Measurements from ENCODE around the gene ARHGAP42. TPM values are rescaled to one million over a fixed set of nuclear protein-coding genes. Genes with fewer than 3 reads are reported as not detected.
A peak's percentile ranks its signal among the peaks of the same experiment; 100 is the strongest.

The ARHGAP42 gene
- total and polyA plus RNA-seq, 2 of the 4 experiments (the other 2 are of a cell fraction), result 2.9 to 7.3 TPM

GRCh38 chr11:100686476-100687053 lies 523 bp upstream of the ARHGAP42 start (continued):
- TF ChIP-seq NFE2L2 (IDR thresholded peaks at IDR 0.05; ENCODE audit: low read depth, low read length), result no peak

GRCh38 chr11:100687630-100688395 lies 725 bp downstream of the ARHGAP42 start:
- in situ Hi-C loops (cut with MboI; ENCODE audit: low sequenced_read_pairs), result loop anchor here (5.0 kb wide), 1 partner anchor 164 kb away; no protein-coding TSS in a partner anchor
- Histone ChIP-seq H2AK9ac (replicated peaks; ENCODE audit: low read depth, low read length, poor library complexity) (peak overlapping the region; percentile 85), H3K23ac (ENCODE audit: low read depth, low read length) (peak overlapping the region; percentile 98), H3K9ac (ENCODE audit: low read depth, low read length) (peak overlapping the region; percentile 89), H3K27ac (ENCODE audit: insufficient read depth, low read length) (peak overlapping the region; percentile 83), H3K4me3 (ENCODE audit: insufficient read depth, low read depth, low read length) (peak overlapping the region; percentile 87), H3K79me1 (ENCODE audit: low read depth in 1 of 2, low read length in 2 of 2) (peaks cover 7 to 35% of the 10 kb centered on the region in 2 experiments), H2BK5ac (ENCODE audit: low read depth, low read length, poor library complexity, severe bottlenecking) (peak overlapping the region; percentile 67), H3K4me2 (ENCODE audit: low read depth, low read length) (peak overlapping the region; percentile 82), H4K8ac (ENCODE audit: low read depth in 2 of 2, low read length in 2 of 2) (peak overlapping the region in 1 of 2 experiments; percentile 92; a peak in 1 of 4 replicates), H3K14ac (replicated peaks; ENCODE audit: low read depth, low read length) (peak overlapping the region; percentile 97), H3K36me3 (ENCODE audit: control insufficient read depth, insufficient read depth, low read length) (no peaks in the 10 kb centered on the region; the same call in 1 of the 2 replicates), H3K9me1 (ENCODE audit: insufficient read depth, low read length) (no peaks in the 10 kb centered on the region), H2AFZ (replicated peaks; ENCODE audit: low read length, poor library complexity) (peak overlapping the region; percentile 94), H3K4ac (ENCODE audit: low read depth, low read length) (peak overlapping the region; percentile 87), H3K9me3 (ENCODE audit: control insufficient read depth, insufficient read depth, low read length) (no peaks in the 10 kb centered on the region), H3K18ac (ENCODE audit: low read depth, low read length) (peak overlapping the region; percentile 81), H2BK20ac (ENCODE audit: low read depth, low read length) (peak overlapping the region; percentile 68; the same call in 1 of the 2 replicates), H4K20me1 (ENCODE audit: insufficient read depth, low read length) (no peaks in the 10 kb centered on the region), H3K4me1 (ENCODE audit: control insufficient read depth, insufficient read depth, low read length) (no peaks in the 10 kb centered on the region), H2AK5ac (ENCODE audit: low read depth, low read length) (no peak overlapping the region), H2BK15ac (ENCODE audit: low read depth, low read length) (no peak overlapping the region; the same call in 2 of the 3 replicates), H3K56ac (ENCODE audit: extremely low read depth, insufficient read depth, low read length) (peak overlapping the region; percentile 92), H2BK120ac (ENCODE audit: low read depth, low read length) (peak overlapping the region; percentile 96), H4K5ac (ENCODE audit: low read depth, low read length) (0 out of 2 replicates have a peak overlapping the region, but pooled peaks have one; percentile 32), H4K91ac (ENCODE audit: insufficient read depth, low read depth, low read length) (peak overlapping the region; percentile 78), H3K27me3 (ENCODE audit: control insufficient read depth, insufficient read depth, low read length) (no peaks in the 10 kb centered on the region)
- intact Hi-C loops (cut with micrococcal nuclease), result loop anchor here (1.0 to 5.0 kb wide), 3 partner anchors 119 to 241 kb away; no protein-coding TSS in a partner anchor
- peak; percentile 82 for ATAC-seq (ENCODE audit: low read depth)
- DNase-seq, result peak; percentile 85
- BruUV-seq (replicated peaks), result no TSS peak
- POLR2A ChIA-PET (ENCODE audit: unreplicated experiment), result interaction anchor here (0.5 to 1.1 kb wide), 2 partner anchors 133 to 161 kb away, joined by 3 to 11 read pairs; no protein-coding TSS in a partner anchor
- 0% methylated on average over 1 of the region's 24 CpGs; no CpG with 5 or more reads in 1 of the 2 experiments for WGBS, 2 experiments (ENCODE audit: extremely low coverage in 2 of 2, insufficient read length in 1 of 2)
- dilution Hi-C loops (cut with HindIII; ENCODE audit: low sequenced_read_pairs, unreplicated experiment), result no loop called here
- CTCF ChIA-PET, result interaction anchor here (0.5 to 1.5 kb wide), 13 partner anchors 11 to 1428 kb away, joined by 3 to 11 read pairs (median 3); no protein-coding TSS in a partner anchor
- TF ChIP-seq RFX5 (IDR thresholded peaks at IDR 0.05; ENCODE audit: low read depth, low read length) (no peak), ELK1 (IDR thresholded peaks at IDR 0.05; ENCODE audit: borderline replicate concordance, low read depth, low read length) (no peak), USF2 (IDR thresholded peaks at IDR 0.05; ENCODE audit: low read depth, low read length) (no peak), BHLHE40 (IDR thresholded peaks at IDR 0.05; ENCODE audit: low read depth, low read length) (no peak), SMC3 (IDR thresholded peaks at IDR 0.05; ENCODE audit: low read depth, low read length) (no peak), MAZ (IDR thresholded peaks at IDR 0.05; ENCODE audit: borderline replicate concordance, low read depth, low read length) (no peak), CTCF (conservative IDR thresholded peaks at IDR 0.05; ENCODE audit: low read depth, low read length) (peak; percentile 63), RAD21 (IDR thresholded peaks at IDR 0.05; ENCODE audit: low read length) (peak; percentile 39)

Data from IMR-90 (cell line).